Measurements from ENCODE around the gene TAS1R3. TPM values are rescaled to one million over a fixed set of nuclear protein-coding genes. Genes with fewer than 3 reads are reported as not detected.

Gene TAS1R3
- total and polyA plus RNA-seq, 10 of the 15 experiments (the other 5 are each of a cell fraction or from before 2014, with no cell fraction given): 0.04 to 0.51 (median 0.08) TPM; not detected in 3

DNA sequence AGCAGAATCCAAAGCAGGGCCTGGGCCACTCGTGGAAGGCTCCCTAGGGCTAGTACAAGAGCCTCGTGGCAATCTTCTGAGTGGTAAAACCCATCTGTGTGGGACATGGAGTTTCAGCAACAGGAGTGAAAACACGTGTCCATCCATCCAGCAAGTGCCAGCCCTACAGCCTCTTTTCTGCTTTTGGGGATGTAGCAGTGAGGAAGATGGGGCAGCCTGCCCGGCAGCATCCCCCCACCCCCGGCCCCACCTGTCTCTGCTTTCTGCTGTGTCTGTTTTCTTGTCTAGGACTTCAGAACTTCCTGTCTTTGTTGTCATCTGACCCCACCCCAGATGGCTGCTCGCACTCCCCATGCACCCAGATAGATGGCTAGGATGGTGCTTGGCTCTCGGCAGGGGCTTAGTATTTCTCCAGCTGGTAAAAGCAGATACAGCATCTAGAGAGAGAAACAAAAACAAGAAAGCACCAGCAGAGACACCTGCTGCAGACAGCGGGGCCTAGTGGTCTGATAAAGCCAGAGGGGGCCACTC, 4.9 kb upstream of the TAS1R3 start (continued):
- TF ChIP-seq RELB (IDR thresholded peaks at IDR 0.05; ENCODE audit: low read depth) (no peak), CREM (IDR thresholded peaks at IDR 0.05; ENCODE audit: low read depth) (no peak), SREBF1 (IDR thresholded peaks at IDR 0.05; ENCODE audit: low read length) (no peak), CUX1 (IDR thresholded peaks at IDR 0.05; ENCODE audit: insufficient replicate concordance, low read depth, low read length) (no peak), IKZF2 (IDR thresholded peaks at IDR 0.05) (no peak), BMI1 (IDR thresholded peaks at IDR 0.05; ENCODE audit: borderline replicate concordance) (no peak), NFIC (IDR thresholded peaks at IDR 0.05; ENCODE audit: low read depth, low read length) (no peak), ZNF384 (IDR thresholded peaks at IDR 0.05; ENCODE audit: borderline replicate concordance, low read depth, low read length) (no peak), SRF (IDR thresholded peaks at IDR 0.05; ENCODE audit: low read depth in 2 of 2, low read length in 2 of 2) (no peak), JUND (IDR thresholded peaks at IDR 0.05; ENCODE audit: low read depth, low read length) (no peak)

Measured in GM12878 (cell line).